ENCODE data around the gene TMEM151B. TPM values are rescaled to one million over a fixed set of nuclear protein-coding genes. Genes with fewer than 3 reads are reported as not detected.

Gene TMEM151B
- total RNA-seq, 3 donors from 2014 or later (not counting 1 experiment from before 2014, with no cell fraction given): not detected

GRCh38 chr6:44221961-44222335, 48.3 kb upstream of the TMEM151B start:
- no peaks in the 10 kb centered on the region for H3K27me3 ChIP-seq (ENCODE audit: control insufficient read depth, insufficient read depth, low read length)
- WGBS (ENCODE audit: insufficient coverage): no CpG with 5 or more reads among the region's 2 CpGs
- intact Hi-C loops (cut with micrococcal nuclease): loop anchor here (1.0 to 5.0 kb wide), 2 partner anchors 15 to 50 kb away; no protein-coding TSS in a partner anchor
- no peak overlapping the region for H3K4me3 ChIP-seq (ENCODE audit: low read length)
- DNase-seq (no peak), ATAC-seq (no peak)
- peaks cover 16 to 37% of the 10 kb centered on the region in 2 donors for H3K4me1 Mint-ChIP-seq
- H3K36me3 Mint-ChIP-seq: no peaks in the 10 kb centered on the region
- no peaks in the 10 kb centered on the region for H3K36me3 ChIP-seq (ENCODE audit: control insufficient read depth, insufficient read depth, low read length)
- H3K4me3 Mint-ChIP-seq: peak overlapping the region; percentile 10
- TF ChIP-seq CTCF (IDR thresholded peaks at IDR 0.05): no peak
- peaks cover 0 to 8% of the 10 kb centered on the region in 2 donors for H3K27me3 Mint-ChIP-seq (ENCODE audit: low read depth in 2 of 2)
- H3K9me3 ChIP-seq (ENCODE audit: control insufficient read depth, insufficient read depth, low read length): no peaks in the 10 kb centered on the region
- no peaks in the 10 kb centered on the region for H3K9me3 Mint-ChIP-seq
- H3K27ac ChIP-seq (ENCODE audit: low read length): no peak overlapping the region
- H3K27ac Mint-ChIP-seq: peak overlapping the region in 1 of 2 donors; percentile 65
- peaks cover 33% of the 10 kb centered on the region for H3K4me1 ChIP-seq (ENCODE audit: control insufficient read depth, insufficient read depth, low read length)

- DNase-seq (no peak), ATAC-seq (no peak)
- no peaks in the 10 kb centered on the region for H3K36me3 ChIP-seq (ENCODE audit: control insufficient read depth, insufficient read depth, low read length)
- no peaks in the 10 kb centered on the region for H3K9me3 Mint-ChIP-seq
- H3K4me1 Mint-ChIP-seq: peaks cover 16 to 37% of the 10 kb centered on the region in 2 donors
- peak overlapping the region; percentile 78 for H3K4me3 Mint-ChIP-seq
- H3K4me3 ChIP-seq (ENCODE audit: low read length): peak overlapping the region; percentile 38
- 23% methylated on average over 23 of the region's 26 CpGs for WGBS (ENCODE audit: insufficient coverage)
- H3K27me3 ChIP-seq (ENCODE audit: control insufficient read depth, insufficient read depth, low read length): no peaks in the 10 kb centered on the region
- H3K27me3 Mint-ChIP-seq (ENCODE audit: low read depth in 2 of 2): peaks cover 0 to 6% of the 10 kb centered on the region in 2 donors
- no peaks in the 10 kb centered on the region for H3K36me3 Mint-ChIP-seq
- H3K27ac ChIP-seq (ENCODE audit: low read length): no peak overlapping the region
- intact Hi-C loops (cut with micrococcal nuclease): loop anchor here (1.0 to 5.0 kb wide), 2 partner anchors 35 to 50 kb away; partner anchors contain the start of gene SLC35B2
- H3K9me3 ChIP-seq (ENCODE audit: control insufficient read depth, insufficient read depth, low read length): no peaks in the 10 kb centered on the region
- TF ChIP-seq CTCF (IDR thresholded peaks at IDR 0.05): no peak
- H3K4me1 ChIP-seq (ENCODE audit: control insufficient read depth, insufficient read depth, low read length): peaks cover 33% of the 10 kb centered on the region
- peak overlapping the region in 1 of 2 donors; percentile 81 for H3K27ac Mint-ChIP-seq
These were observed 47.5 kb upstream of the TMEM151B start for GRCh38 chr6:44222486-44223318.

GRCh38 chr6:44223319-44224028, 46.8 kb upstream of the TMEM151B start, which contains the start of gene SLC29A1:
SLC29A1 (plus strand) TSS chr6:44223595; CDS start chr6:44227314, 3,719 bp downstream.
- Mint-ChIP-seq H3K36me3 (no peaks in the 10 kb centered on the region), H3K27ac (peak within 1 kb of the TSS in 1 of 2 donors; percentile 81), H3K27me3 (ENCODE audit: low read depth in 2 of 2) (peaks cover 0 to 2% of the 10 kb centered on the region in 2 donors), H3K4me3 (peak within 1 kb of the TSS; percentile 78), H3K9me3 (no peaks in the 10 kb centered on the region), H3K4me1 (peaks cover 16 to 37% of the 10 kb centered on the region in 2 donors)
- ATAC-seq (peak; percentile 82 to 87 (median 83)), DNase-seq (peak; percentile 72 to 90)
- no peaks in the 10 kb centered on the region for H3K27me3 ChIP-seq (ENCODE audit: control insufficient read depth, insufficient read depth, low read length)
- peaks cover 33% of the 10 kb centered on the region for H3K4me1 ChIP-seq (ENCODE audit: control insufficient read depth, insufficient read depth, low read length)
- H3K36me3 ChIP-seq (ENCODE audit: control insufficient read depth, insufficient read depth, low read length): no peaks in the 10 kb centered on the region
- H3K4me3 ChIP-seq (ENCODE audit: low read length): peak within 1 kb of the TSS; percentile 38
- no peak for TF ChIP-seq CTCF (IDR thresholded peaks at IDR 0.05)
- intact Hi-C loops (cut with micrococcal nuclease): loop anchor here (1.0 to 5.0 kb wide), 2 partner anchors 34 to 51 kb away; partner anchors contain the start of gene SLC35B2
- H3K9me3 ChIP-seq (ENCODE audit: control insufficient read depth, insufficient read depth, low read length): no peaks in the 10 kb centered on the region
- under 1% methylated on average over 73 of the region's 73 CpGs for WGBS (ENCODE audit: insufficient coverage)
- H3K27ac ChIP-seq (ENCODE audit: low read length): no peak within 1 kb of the TSS

Data from natural killer cell (primary cell).